Testis (tissue), 2 donors: ENCODE data around the gene FRAS1.

Source experiments
- CTCF ChIP-seq, 3 experiments: fragments of 450-650 bp in 2 of 3; fragments of 200-600 bp in 1 of 3; sonication (generic) in 1 of 3; IDR thresholded peaks; one replicate each; pipeline ENCODE4 v1.5.1; 2016 to 2019; ENCODE audit warnings: antibody characterized with exemption in 3 of 3, mild to moderate bottlenecking in 2 of 3, moderate library complexity in 1 of 3
- POLR2A ChIP-seq: fragments of 450-650 bp; IDR thresholded peaks from one replicate; pipeline ENCODE4 v1.6.1; 2017; ENCODE audit warnings: antibody characterized with exemption, mild to moderate bottlenecking, moderate library complexity

DNA sequence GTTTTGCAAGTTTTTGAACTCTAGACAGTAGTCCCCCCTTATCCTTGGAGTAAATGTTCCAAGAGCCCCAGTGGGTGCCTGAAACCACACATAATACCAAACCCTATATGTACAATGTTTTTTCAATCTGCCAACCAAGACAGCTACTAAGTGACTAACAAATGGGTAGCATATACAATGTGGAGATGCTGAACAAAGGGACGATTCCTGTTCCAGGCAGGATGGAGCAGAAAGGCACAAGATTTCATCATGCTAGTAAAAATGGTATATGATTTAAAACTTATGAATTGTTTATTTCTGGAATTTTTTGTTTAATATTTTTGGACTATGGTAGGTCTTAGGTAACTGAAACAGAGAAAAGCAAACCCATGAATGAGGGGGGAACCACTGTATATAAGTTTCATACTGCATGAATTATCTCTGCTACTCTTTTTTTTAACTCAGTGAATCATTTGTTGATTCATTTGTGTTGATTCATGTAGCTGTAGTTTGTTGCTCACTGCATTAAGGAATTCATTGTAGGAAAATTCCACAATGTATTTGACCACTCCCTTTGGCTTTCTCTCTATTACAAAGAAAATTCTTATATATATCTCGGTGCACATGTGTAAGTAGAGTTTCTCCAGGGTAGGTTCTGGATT lies 472.6 kb downstream of the FRAS1 start:
- TF ChIP-seq CTCF (IDR thresholded peaks at IDR 0.05): no peak
- TF ChIP-seq POLR2A: no peak
